ENCODE measurements around the gene RREB1.

The RREB1 gene

DNA sequence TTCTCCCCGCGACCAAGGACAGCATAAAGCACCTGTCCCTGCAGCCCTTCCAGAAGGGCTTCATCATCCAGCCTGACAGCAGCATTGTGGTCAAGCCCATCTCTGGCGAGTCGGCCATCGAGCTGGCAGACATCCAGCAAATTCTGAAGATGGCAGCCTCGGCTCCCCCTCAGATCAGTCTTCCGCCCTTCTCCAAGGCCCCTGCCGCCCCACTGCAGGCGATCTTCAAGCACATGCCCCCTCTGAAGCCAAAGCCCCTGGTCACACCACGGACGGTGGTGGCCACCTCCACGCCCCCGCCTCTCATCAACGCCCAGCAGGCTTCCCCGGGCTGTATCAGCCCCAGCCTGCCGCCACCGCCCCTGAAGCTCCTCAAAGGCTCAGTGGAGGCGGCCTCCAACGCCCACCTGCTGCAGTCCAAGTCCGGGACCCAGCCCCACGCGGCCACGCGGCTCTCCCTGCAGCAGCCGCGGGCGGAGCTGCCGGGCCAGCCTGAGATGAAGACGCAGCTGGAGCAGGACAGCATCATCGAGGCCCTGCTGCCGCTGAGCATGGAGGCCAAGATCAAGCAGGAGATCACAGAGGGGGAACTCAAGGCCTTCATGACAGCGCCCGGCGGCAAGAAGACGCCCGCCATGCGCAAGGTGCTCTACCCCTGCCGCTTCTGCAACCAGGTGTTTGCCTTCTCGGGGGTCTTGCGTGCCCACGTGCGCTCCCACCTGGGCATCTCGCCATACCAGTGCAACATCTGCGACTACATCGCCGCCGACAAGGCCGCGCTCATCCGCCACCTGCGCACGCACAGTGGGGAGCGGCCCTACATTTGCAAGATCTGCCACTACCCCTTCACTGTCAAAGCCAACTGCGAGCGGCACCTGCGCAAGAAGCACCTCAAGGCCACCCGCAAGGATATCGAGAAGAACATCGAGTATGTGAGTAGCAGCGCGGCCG is 121.9 kb downstream of the RREB1 start:
- DNase-seq, result no peak

DNA sequence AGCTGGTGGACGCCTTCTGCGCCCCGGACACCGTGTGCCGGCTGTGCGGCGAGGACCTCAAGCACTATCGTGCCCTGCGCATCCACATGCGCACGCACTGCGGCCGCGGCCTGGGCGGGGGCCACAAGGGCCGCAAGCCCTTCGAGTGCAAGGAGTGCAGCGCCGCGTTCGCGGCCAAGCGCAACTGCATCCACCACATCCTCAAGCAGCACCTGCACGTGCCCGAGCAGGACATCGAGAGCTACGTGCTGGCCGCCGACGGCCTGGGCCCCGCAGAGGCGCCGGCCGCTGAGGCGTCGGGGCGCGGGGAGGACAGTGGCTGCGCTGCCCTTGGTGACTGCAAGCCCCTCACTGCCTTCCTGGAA is 122.5 kb downstream of the RREB1 start:
- DNase-seq, result no peak

DNA sequence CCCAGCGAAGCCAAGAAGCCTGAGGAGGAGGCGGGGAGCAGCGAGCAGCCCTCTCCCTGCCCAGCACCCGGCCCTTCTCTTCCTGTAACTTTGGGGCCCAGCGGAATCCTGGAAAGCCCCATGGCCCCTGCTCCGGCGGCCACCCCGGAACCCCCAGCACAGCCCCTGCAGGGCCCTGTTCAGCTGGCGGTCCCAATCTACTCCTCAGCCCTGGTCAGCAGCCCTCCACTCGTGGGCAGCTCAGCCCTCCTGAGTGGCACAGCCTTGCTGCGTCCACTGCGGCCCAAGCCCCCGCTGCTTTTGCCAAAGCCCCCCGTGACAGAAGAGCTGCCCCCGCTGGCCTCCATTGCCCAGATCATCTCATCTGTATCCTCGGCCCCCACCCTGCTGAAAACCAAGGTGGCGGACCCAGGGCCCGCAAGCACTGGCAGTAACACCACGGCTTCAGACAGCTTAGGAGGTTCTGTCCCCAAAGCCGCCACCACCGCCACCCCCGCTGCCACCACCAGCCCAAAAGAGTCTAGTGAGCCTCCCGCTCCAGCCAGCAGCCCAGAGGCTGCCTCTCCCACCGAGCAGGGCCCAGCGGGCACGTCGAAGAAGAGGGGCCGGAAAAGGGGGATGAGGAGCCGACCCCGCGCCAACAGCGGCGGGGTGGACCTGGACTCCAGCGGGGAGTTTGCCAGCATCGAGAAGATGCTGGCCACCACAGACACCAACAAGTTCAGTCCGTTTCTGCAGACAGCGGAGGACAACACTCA is 123.4 kb downstream of the RREB1 start:
- no peak for DNase-seq

DNA sequence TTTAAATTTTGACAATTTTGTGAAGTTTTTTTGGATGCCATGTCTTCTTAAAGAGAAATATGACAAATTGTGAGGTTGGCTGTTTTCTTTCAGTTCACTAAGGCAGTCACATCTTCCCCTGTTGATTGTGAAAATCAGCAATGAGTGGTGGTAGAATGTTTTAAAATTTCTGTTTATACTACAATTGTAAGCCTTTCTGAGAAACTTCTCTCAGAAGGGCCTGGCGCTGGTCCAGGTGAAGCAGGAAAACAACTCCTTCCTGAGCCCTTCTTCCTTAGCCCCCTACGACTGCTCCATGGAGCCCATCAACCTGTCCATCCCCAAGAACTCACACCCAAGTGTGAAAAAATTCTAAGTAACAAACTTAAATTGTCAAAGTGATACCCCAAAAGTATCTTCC is 124.6 kb downstream of the RREB1 start:
- no peak for DNase-seq

DNA sequence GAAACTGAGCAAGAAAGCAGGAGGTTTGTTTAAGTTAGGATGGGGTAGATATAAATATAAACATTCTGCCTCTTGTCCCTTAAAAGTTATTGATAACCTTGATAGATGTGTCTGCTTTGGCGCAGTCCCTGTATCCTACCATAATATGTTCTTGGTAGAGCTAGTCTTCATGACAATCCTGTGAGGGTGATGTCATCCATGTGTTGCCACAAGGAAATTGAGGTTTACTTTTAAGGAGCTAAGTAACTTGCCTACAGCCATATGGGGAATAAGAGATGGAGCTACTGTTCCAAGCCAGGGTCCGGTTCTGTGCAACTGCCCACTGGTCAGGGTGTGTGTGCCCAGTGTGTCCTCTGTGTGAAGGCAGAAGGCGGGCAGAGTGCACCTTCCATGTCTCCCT is 126.8 kb downstream of the RREB1 start:
- DNase-seq, result no peak

DNA sequence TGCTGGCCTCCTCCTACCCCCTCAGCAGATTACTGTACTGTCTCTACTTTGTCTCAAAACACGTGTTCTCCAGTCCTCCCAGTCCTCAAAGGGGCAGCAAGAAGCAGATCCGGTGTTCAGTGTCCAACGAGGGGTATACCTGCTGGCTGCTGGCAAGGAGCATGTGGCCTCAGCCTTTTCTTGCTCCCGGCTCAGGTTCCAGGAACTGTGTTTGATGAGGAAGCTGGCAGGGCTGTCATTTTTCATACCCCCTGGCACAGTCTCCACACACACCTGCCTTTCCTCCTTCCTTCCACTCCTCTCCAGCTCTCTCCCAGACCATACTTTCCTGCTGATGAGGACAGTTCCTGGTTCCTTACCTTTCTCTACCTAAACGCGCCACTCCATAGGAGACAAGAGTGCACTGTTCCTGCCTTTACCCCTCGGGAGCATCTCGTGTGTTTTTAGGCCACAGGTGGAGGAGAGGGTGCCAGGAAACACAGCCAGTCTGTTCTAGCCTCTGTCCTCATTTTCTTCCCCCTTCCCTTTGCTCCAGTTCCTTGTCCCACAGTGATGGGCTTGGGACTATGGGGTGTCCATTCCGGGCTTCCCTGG is 128.0 kb downstream of the RREB1 start:
- no peak for DNase-seq

DNA sequence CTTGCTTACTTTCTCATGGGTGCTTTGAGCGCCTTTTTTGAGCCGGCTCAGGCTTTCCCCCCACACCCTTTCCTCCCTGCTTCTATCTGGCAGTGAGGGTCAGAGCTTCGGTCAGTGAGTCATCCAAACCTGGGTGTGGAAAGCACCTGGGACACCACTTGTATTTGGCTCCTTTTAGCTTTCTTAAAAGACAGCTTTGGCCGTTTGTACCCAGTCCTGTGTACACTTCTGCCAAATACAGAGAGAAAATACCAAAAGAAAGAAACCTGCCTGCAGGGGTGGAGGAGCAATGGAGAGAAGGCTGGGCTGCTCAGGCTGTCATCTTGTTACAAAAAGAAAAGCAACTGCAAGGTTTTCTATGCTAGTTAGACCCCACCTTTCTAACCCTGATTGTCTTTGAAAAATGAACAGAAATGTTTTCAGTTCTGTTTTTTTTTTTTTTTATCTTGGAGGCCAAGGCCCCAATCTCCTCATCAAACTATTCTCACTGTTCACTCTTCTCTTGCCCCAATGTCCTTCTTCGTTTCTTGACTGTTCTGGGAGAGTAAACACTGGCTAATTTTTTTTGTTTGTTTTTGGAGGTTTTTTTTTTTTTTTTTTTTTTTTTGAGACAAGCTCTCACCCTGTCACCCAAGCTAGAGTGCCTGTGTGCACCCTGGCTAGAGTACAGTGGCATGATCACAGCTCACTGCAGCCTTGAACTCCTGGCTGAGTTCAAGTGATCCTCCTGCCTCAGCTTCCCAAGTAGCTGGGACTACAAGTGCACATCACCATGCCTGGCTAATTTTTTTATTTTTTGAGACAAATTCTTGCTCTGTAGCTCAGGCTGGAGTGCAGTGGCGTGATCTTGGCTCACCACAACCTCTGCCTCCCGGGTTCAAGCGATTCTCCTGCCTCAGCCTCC is 128.8 kb downstream of the RREB1 start:
- no peak for DNase-seq

DNA sequence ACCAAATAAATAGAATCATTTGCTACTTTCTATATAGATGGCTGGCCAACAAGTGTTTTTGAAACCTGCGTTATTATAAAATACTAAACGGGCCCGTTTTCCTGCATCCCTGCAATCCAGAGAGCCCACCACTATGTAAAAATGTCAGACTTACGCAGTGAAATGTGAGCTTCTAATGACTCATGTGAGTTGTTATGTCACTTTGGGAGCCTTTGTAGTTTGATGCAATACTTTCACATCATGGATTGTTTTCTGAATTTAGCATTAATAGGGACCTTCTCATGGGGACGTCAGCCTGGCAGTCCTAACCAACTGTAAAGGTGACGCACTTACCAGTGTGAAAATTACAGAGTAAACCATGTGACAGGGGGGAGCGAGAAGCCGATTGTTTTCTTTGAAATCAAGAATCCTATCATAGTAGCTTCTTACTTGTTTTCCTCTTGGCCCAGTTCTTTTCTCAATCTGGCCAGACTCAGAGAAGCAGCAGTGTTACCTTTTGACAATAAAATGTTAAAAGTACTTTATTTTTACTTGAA is 130.0 kb downstream of the RREB1 start:
- no peak for DNase-seq

DNA sequence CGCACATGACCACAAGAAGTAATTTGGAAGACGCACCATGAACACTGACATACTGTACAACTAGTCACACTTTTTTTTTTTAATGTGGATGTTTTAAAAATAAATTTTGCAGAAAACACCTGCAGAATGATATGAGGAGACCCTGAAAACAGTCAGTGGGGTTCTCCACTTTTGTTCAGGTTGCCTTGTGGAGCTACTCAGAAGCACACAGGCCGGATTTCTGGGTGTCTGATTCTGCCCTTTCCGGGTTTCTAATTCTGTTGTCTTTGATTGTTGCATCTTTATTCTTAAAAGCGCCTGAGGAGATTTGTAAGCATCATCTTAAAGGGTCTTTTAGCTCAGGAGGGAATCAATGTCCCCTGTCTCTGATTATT is 130.8 kb downstream of the RREB1 start:
- DNase-seq, result no peak

DNA sequence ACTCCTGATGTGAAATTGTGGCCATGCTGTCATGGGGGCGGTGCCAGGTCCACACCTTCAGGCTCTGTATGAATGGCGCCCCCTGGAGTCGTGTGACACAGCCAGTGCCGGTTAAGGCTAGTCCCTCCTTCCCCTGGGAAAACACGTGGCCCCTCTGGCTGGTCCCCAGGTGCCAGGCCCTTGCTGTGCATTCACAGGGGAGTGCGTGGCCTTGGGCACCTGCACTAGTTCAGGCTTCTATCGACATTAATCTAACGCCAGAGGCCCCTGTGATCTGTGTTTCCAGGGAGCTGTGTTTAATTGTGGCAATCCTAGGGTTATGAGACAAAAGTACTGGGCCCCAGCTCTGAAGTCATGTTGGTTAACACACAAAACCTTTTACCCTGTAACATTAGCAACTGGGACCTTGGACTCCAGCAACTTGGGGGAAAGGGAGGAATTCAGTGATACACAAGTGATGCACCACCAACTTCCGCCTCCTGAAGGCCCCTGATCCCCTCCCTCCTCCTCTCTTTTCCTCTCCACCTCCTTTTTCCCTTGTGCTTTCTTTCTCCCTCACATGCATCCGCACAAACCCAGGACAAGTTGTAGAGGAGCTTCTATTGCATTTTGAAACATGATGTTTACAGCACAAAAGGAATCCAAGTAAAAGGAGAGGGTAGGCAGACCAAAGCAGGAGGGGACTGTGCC is 131.3 kb downstream of the RREB1 start:
- DNase-seq, result peak in 1 of 2 experiments; percentile 57

DNA sequence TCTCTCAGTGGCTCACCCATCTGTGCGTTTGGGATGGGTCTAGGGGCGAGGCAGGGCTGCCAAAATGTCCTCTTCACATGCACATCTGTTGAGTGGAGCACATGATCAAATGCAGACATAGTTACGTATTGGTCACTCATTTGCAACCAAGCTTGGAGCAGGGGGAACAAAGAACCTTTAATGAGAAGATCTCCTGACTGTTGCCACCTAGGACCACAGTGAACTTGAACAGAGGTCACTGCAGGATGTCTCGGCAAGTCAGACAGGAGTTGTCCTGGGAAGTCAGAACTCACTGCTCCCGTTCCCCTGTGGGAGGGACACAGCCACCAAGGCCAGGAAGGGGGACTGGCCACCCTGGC is 131.8 kb downstream of the RREB1 start:
- no peak for DNase-seq

DNA sequence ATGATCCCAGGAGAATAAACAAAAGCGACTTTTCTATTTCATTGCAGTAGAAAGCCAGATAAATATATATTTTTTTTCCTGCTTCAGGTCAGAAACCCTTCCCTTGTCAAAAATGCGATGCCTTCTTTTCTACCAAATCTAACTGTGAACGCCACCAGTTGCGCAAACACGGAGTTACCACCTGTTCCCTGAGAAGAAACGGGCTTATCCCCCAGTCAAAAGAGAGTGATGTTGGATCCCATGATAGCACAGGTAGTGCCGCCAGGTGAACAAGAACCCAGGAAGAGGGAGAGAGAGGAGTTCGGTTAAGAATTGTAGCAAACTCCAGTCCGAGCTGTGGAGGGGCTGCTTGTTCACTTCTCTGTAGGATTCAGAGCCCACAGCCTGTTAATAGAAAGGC is 132.6 kb downstream of the RREB1 start:
- DNase-seq, result no peak

DNA sequence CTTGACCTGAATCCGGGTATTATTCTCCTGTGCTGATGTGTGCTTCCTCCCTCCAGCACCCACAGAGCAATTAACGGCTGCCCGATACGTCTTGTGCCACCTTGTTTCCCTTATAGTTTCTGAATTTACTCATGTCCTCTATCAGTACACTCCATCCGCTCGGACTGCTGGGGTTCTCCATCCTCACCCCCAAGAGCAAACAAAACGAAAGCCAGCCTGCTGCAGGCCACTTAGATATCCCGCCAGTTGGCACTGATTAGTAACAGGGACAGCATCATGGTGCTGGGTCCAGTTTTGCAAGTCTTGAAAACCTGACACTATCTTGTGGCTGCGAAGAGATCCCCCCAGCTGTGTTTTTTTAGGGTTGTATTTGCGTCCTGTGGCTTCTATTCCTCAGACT is 133.4 kb downstream of the RREB1 start:
- DNase-seq, result no peak

DNA sequence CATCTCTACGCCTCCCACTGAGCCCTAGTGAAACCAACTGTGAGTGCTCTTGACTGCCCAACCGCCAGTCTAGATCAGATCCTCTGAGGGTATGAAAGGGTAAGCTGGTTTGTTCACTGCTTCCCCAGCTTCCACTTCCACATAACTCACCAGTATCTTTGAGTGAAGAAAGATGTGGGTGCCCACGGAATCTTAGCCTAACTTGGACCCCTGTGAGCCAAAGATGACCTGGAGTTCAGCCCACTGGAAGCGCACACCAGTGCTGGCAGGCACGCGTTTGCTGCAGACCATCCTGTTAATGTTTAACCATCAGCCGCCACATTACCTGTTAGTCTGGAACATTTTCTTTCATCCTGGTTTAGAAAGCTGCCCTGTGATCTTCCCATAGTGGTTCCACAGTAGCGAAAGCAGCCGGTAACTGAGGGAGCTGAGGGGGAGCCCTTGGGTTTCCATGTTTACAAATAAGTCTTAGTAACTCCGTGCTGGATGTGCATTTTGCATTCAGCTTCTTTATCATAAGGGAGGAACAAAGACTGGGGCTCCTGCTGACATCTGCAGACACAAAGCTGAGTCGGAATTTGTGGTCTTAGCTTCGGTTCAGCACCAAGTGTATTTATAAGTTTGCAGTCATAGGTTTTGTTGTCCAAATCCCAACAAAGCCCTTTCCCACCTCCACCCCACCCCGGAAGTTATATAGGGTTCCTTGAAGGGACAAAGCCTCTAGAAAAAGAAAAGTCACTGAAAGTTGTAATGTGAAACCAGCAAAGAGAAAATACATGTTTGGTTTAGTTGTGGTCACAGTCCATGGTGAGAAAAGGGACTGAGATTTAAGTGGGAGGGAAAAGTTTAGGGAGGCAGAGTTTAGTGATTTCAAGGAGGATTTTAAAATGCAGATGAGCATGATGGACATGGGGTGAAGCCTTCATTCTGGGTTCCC is 134.2 kb downstream of the RREB1 start:
- no peak for DNase-seq

DNA sequence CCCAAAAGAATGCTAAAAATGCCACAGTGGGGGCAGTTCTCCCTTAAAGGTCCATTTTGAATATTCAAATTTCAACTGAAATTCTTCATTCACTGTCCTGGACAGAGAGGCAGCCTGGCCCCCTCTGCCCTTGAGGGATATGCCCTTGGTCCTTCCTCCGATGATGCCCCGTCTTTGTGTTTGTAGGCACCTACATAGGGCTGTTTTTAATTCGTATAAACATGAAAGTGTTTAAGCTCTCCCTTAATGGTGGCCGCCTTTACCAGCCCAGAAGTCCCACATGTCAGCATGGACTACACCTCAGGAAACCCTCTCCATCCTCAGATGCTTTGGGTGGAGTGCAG is 135.0 kb downstream of the RREB1 start:
- no peak for DNase-seq

DNA sequence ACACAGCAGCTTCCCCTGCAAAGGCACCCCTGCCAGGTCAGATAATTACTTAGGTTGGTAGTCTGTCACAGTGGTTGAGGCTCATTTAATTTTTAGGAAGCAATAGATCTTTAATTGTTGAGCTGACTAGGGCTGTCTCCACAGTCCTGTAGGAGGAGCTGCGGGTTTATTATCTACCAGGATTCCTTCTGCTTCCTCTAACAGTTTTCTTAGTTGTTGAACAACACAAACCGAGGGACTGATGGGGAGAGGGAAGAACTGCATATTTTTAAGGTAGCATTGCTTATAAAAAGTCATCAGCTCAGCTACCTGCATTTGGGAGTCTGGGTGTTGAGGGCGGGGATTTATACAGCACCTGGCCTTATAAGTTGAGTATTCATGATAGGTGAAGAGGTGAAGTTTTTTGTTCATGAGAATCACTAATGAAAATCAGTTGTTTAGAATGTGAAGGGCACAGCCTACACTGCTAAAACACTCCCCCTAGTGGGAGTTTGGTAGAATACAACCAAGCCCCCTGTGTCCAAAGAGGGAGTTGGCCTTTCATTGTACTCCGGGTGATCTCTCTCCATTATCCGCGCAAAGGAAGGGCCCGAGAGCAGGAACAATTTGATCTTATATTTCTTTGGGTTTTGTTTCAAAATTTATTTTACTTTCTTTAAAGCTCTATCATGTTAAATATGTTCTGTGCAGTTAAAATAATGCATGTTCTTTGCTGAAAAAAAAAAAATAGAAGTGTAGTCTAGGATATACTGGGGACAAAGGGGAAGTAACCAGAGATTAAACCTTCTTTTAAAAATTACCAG is 135.6 kb downstream of the RREB1 start:
- peak; percentile 30 to 73 for DNase-seq

DNA sequence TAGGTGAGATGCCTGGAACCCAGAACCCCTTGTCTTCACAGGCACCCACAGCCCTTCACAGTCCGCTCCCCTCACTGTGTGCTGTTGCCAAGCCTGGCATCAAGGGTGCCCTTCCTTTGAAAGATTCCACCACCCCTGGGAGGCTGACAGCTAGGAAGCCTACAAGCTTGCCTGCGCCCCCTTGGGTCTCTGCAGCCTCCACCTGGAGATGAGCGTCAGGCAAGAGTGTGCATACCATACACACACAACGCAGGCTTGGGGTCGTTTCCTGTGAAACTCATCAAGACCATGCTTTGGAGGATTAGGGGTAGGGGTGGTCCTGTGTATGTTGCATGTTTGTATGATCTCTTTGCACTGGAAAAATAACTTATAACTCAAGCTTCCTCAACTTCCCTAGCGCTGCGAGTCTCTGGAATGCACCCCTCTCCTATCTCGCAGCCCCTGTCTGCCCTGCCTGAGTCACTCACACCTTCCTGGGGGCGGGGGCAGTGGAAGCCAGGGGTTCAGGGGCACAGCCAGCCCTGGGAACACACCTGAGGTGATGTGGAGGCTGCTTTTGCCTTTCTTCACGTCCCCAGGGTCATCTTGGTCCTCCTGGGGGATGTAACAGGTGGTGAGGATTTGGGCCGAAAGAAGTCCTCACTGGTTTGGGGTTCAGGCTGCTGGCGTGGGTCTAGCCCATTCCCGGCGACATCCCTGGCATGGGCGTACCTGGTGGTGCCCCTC is 138.1 kb downstream of the RREB1 start:
- DNase-seq, result no peak

DNA sequence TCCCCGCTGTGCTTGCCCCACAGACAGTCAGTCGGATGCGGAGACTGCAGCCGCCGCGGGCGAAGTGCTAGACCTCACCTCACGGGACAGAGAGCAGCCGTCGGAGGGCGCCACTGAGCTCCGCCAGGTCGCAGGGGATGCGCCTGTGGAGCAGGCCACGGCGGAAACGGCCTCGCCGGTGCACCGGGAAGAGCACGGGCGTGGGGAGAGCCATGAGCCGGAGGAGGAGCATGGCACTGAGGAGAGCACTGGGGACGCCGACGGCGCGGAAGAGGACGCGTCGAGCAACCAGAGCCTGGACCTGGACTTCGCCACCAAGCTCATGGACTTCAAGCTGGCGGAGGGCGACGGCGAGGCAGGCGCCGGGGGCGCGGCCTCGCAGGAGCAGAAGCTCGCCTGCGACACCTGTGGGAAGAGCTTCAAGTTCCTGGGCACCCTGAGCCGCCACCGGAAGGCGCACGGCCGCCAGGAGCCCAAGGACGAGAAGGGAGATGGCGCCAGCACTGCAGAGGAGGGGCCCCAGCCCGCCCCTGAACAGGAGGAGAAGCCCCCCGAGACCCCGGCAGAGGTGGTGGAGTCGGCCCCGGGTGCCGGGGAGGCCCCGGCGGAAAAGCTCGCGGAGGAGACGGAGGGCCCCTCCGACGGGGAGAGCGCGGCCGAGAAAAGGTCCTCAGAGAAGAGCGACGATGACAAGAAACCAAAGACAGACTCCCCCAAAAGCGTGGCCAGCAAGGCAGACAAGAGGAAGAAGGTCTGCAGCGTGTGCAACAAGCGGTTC is 138.8 kb downstream of the RREB1 start:
- no peak for DNase-seq

DNA sequence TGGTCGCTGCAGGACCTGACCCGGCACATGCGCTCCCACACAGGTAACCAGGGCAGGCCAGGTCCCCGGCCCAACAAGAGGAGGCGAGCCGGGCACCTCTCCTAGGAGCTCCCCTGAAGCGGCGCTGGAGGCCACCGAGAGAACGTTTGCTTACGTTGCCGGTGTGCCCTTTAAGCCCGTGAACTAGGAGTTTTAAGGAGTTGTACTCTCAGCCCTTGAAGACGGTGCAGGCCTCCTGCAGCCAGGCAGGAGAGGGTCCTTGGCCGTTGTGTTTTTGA is 139.4 kb downstream of the RREB1 start:
- DNase-seq, result no peak
